Measurements from ENCODE around the gene CYSTM1. TPM values are rescaled to one million over a fixed set of nuclear protein-coding genes. Genes with fewer than 3 reads are reported as not detected.

Gene CYSTM1
- 10.4 and 16.0 TPM in 2 replicates for total RNA-seq (2014; rRNA removed; shearing (Covaris generic))
- polyA plus RNA-seq (2016; fragmentation: Nextera tagmentation; extraction: Ambion mirVana): 42.3 and 45.5 TPM in 2 replicates

- Histone ChIP-seq H3K9me3 (ENCODE audit: low read depth) (no peaks in the 10 kb centered on the region), H3K27me3 (replicated peaks; ENCODE audit: insufficient read depth) (no peaks in the 10 kb centered on the region), H2AFZ (peak within 1 kb of the TSS; percentile 89), H3K27ac (peak within 1 kb of the TSS; percentile 64), H3K9ac (peak within 1 kb of the TSS; percentile 90), H3K9me2 (ENCODE audit: insufficient read depth) (no peaks in the 10 kb centered on the region), H3K4me2 (ENCODE audit: unreplicated experiment) (peak within 1 kb of the TSS; percentile 85), H3K4me1 (ENCODE audit: insufficient read depth) (peaks cover 24% of the 10 kb centered on the region), H3F3A (ENCODE audit: insufficient read depth) (peaks cover 16% of the 10 kb centered on the region), H3K4me3 (peak within 1 kb of the TSS; percentile 90), H3K36me3 (ENCODE audit: low read depth) (no peaks in the 10 kb centered on the region), H3K79me2 (ENCODE audit: insufficient read depth) (peaks cover 13% of the 10 kb centered on the region; the same call in 1 of the 2 replicates), H4K20me1 (ENCODE audit: insufficient read depth) (no peaks in the 10 kb centered on the region)
- DNase-seq: peak; percentile 99
- WGBS, 2 experiments (ENCODE audit: low coverage in 1 of 2, low lambda C conversion rate in 2 of 2, missing lambda C conversion rate in 2 of 2): 5% methylated on average over 51 to 53 of the region's 61 CpGs
- in situ Hi-C loops (cut with MboI): loop anchor here (25.0 kb wide), 1 partner anchor 387 kb away; the partner anchor contains the start of gene PSD2
- TF ChIP-seq EZH2 (IDR thresholded peaks at IDR 0.05; ENCODE audit: insufficient read depth, poor library complexity, severe bottlenecking) (no peak), EZH2phosphoT487 (IDR thresholded peaks at IDR 0.05; ENCODE audit: insufficient read depth, low read depth) (no peak)
These were observed at the start of gene CYSTM1 for GRCh38 chr5:140174465-140175366. Gene CYSTM1, plus strand, starts transcription at chr5:140175188. Its CDS starts 19,278 bp downstream, at chr5:140194466.

GRCh38 chr5:140125637-140126036 lies 49.4 kb upstream of the CYSTM1 start, which contains the start of gene IGIP:
Gene IGIP, plus strand, starts transcription at chr5:140125937. Its CDS starts 2,540 bp downstream, at chr5:140128477.
- in situ Hi-C loops (cut with MboI): no loop called here
- peaks cover 99% of the 10 kb centered on the region for H3K79me2 ChIP-seq (ENCODE audit: insufficient read depth)
- no peak within 1 kb of the TSS for H3K9ac ChIP-seq
- TF ChIP-seq EZH2phosphoT487 (IDR thresholded peaks at IDR 0.05; ENCODE audit: insufficient read depth, low read depth) (no peak), EZH2 (IDR thresholded peaks at IDR 0.05; ENCODE audit: insufficient read depth, poor library complexity, severe bottlenecking) (no peak)
- H4K20me1 ChIP-seq (ENCODE audit: insufficient read depth): no peaks in the 10 kb centered on the region; the same call in 1 of the 2 replicates
- WGBS, 2 experiments (ENCODE audit: low coverage in 1 of 2, low lambda C conversion rate in 2 of 2, missing lambda C conversion rate in 2 of 2): 91 to 93% methylated on average over 4 of the region's 4 CpGs
- no peak within 1 kb of the TSS for H3K4me3 ChIP-seq
- H3K27ac ChIP-seq: no peak within 1 kb of the TSS
- no peak within 1 kb of the TSS for H3K4me2 ChIP-seq (ENCODE audit: unreplicated experiment)
- peaks cover 13% of the 10 kb centered on the region for H3F3A ChIP-seq (ENCODE audit: insufficient read depth)
- no peaks in the 10 kb centered on the region; the same call in 1 of the 2 replicates for H3K9me2 ChIP-seq (ENCODE audit: insufficient read depth)
- H3K36me3 ChIP-seq (ENCODE audit: low read depth): no peaks in the 10 kb centered on the region
- H2AFZ ChIP-seq: no peak within 1 kb of the TSS
- no peaks in the 10 kb centered on the region for H3K27me3 ChIP-seq (replicated peaks; ENCODE audit: insufficient read depth)
- DNase-seq: no peak
- no peaks in the 10 kb centered on the region for H3K9me3 ChIP-seq (ENCODE audit: low read depth)
- H3K4me1 ChIP-seq (ENCODE audit: insufficient read depth): peaks cover 27% of the 10 kb centered on the region

- Histone ChIP-seq H3K4me1 (ENCODE audit: insufficient read depth) (peaks cover 26% of the 10 kb centered on the region), H3K4me3 (no peak overlapping the region), H3F3A (ENCODE audit: insufficient read depth) (peaks cover 12% of the 10 kb centered on the region), H3K79me2 (ENCODE audit: insufficient read depth) (peaks cover 94% of the 10 kb centered on the region), H3K9me2 (ENCODE audit: insufficient read depth) (no peaks in the 10 kb centered on the region; the same call in 1 of the 2 replicates), H2AFZ (no peak overlapping the region), H3K27me3 (replicated peaks; ENCODE audit: insufficient read depth) (no peaks in the 10 kb centered on the region), H3K9ac (no peak overlapping the region), H3K27ac (no peak overlapping the region), H3K4me2 (ENCODE audit: unreplicated experiment) (no peak overlapping the region), H3K36me3 (ENCODE audit: low read depth) (no peaks in the 10 kb centered on the region), H3K9me3 (ENCODE audit: low read depth) (no peaks in the 10 kb centered on the region), H4K20me1 (ENCODE audit: insufficient read depth) (no peaks in the 10 kb centered on the region)
- in situ Hi-C loops (cut with MboI): no loop called here
- no peak for DNase-seq
- no peak for TF ChIP-seq EZH2phosphoT487 (IDR thresholded peaks at IDR 0.05; ENCODE audit: insufficient read depth, low read depth)
- no peak for TF ChIP-seq EZH2 (IDR thresholded peaks at IDR 0.05; ENCODE audit: insufficient read depth, poor library complexity, severe bottlenecking)
- 84 to 91% methylated on average over 6 of the region's 6 CpGs for whole genome bisulfite sequencing, 2 experiments (ENCODE audit: low coverage in 1 of 2, low lambda C conversion rate in 2 of 2, missing lambda C conversion rate in 2 of 2)
These were observed 48.5 kb upstream of the CYSTM1 start for GRCh38 chr5:140126315-140127012.

GRCh38 chr5:140128376-140128775 lies 46.6 kb upstream of the CYSTM1 start:
- Histone ChIP-seq H3K9me3 (ENCODE audit: low read depth) (no peaks in the 10 kb centered on the region), H4K20me1 (ENCODE audit: insufficient read depth) (no peaks in the 10 kb centered on the region), H3K27ac (no peak overlapping the region), H3K4me2 (ENCODE audit: unreplicated experiment) (no peak overlapping the region), H3K9me2 (ENCODE audit: insufficient read depth) (no peaks in the 10 kb centered on the region), H3K4me1 (ENCODE audit: insufficient read depth) (peaks cover 30% of the 10 kb centered on the region), H3K36me3 (ENCODE audit: low read depth) (no peaks in the 10 kb centered on the region), H3K27me3 (replicated peaks; ENCODE audit: insufficient read depth) (no peaks in the 10 kb centered on the region), H3K9ac (no peak overlapping the region), H2AFZ (no peak overlapping the region), H3K4me3 (no peak overlapping the region), H3K79me2 (ENCODE audit: insufficient read depth) (peaks cover 83% of the 10 kb centered on the region), H3F3A (ENCODE audit: insufficient read depth) (peaks cover 29% of the 10 kb centered on the region)
- DNase-seq: no peak
- in situ Hi-C loops (cut with MboI): no loop called here
- 82 to 85% methylated on average over 5 of the region's 5 CpGs for WGBS, 2 experiments (ENCODE audit: low coverage in 1 of 2, low lambda C conversion rate in 2 of 2, missing lambda C conversion rate in 2 of 2)
- TF ChIP-seq EZH2 (IDR thresholded peaks at IDR 0.05; ENCODE audit: insufficient read depth, poor library complexity, severe bottlenecking): no peak
- no peak for TF ChIP-seq EZH2phosphoT487 (IDR thresholded peaks at IDR 0.05; ENCODE audit: insufficient read depth, low read depth)

Data from GM23248 (cell line).